Measurements from ENCODE around the gene WIPF2. TPM values are rescaled to one million over a fixed set of nuclear protein-coding genes. Genes with fewer than 3 reads are reported as not detected.

Gene WIPF2
- total RNA-seq, 1 experiment from 2014 or later, result 6.0 TPM

- H3K4me1 ChIP-seq (ENCODE audit: insufficient read depth, low read length), result peaks cover 52% of the 10 kb centered on the region
- peak overlapping the region; percentile 53 for H3K4me3 ChIP-seq (ENCODE audit: low read length)
- peak overlapping the region; percentile 77 for H3K4me2 ChIP-seq (ENCODE audit: low read length)
- no peaks in the 10 kb centered on the region for H3K27me3 ChIP-seq (ENCODE audit: low read length)
- ChIA-PET CTCF (no interaction called here), POLR2A (ENCODE audit: unreplicated experiment) (interaction anchor here (0.6 kb wide), 1 partner anchor 37 kb away, joined by 3 read pairs; no protein-coding TSS in a partner anchor)
- intact Hi-C loops (cut with micrococcal nuclease), result no loop called here
- no TSS peak for BruUV-seq (replicated peaks)
- H3K27ac ChIP-seq (ENCODE audit: low read length), result peak overlapping the region; percentile 84; the same call in 1 of the 2 replicates
- H4K20me1 ChIP-seq (ENCODE audit: low read length), result peaks cover 10% of the 10 kb centered on the region; the same call in 1 of the 2 replicates
- no peak for ATAC-seq
- H3F3A ChIP-seq (ENCODE audit: low read length, unreplicated experiment), result no peaks in the 10 kb centered on the region
- TF ChIP-seq EZH2 (IDR thresholded peaks at IDR 0.05; ENCODE audit: low read length, unreplicated experiment) (no peak), EZH2phosphoT487 (IDR thresholded peaks at IDR 0.05; ENCODE audit: borderline replicate concordance, low read length) (no peak), CTCF (conservative IDR thresholded peaks at IDR 0.05; ENCODE audit: low read depth, low read length) (no peak)
- H3K36me3 ChIP-seq (ENCODE audit: low read depth, low read length), result no peaks in the 10 kb centered on the region
- H3K9me3 ChIP-seq (ENCODE audit: low read length), result no peaks in the 10 kb centered on the region
- H3K9ac ChIP-seq (ENCODE audit: low read length), result peak overlapping the region; percentile 62
- no peak for DNase-seq
- no peak overlapping the region for H2AFZ ChIP-seq (ENCODE audit: low read length)
- peaks cover 86% of the 10 kb centered on the region for H3K79me2 ChIP-seq (ENCODE audit: low read length)
- no peaks in the 10 kb centered on the region for H3K9me2 ChIP-seq (replicated peaks; ENCODE audit: low read length)
These were observed 102.4 kb downstream of the WIPF2 start for GRCh38 chr17:40321524-40321929.

GRCh38 chr17:40321961-40322357 is 102.9 kb downstream of the WIPF2 start:
- H3K4me1 ChIP-seq (ENCODE audit: insufficient read depth, low read length), result peaks cover 49% of the 10 kb centered on the region
- peak overlapping the region; percentile 84 for H3K27ac ChIP-seq (ENCODE audit: low read length)
- H3K27me3 ChIP-seq (ENCODE audit: low read length), result no peaks in the 10 kb centered on the region
- no peaks in the 10 kb centered on the region for H3K9me2 ChIP-seq (replicated peaks; ENCODE audit: low read length)
- H3K79me2 ChIP-seq (ENCODE audit: low read length), result peaks cover 90% of the 10 kb centered on the region
- H3K9ac ChIP-seq (ENCODE audit: low read length), result peak overlapping the region; percentile 62
- no TSS peak for BruUV-seq (replicated peaks)
- TF ChIP-seq EZH2 (IDR thresholded peaks at IDR 0.05; ENCODE audit: low read length, unreplicated experiment) (no peak), EZH2phosphoT487 (IDR thresholded peaks at IDR 0.05; ENCODE audit: borderline replicate concordance, low read length) (no peak), CTCF (conservative IDR thresholded peaks at IDR 0.05; ENCODE audit: low read depth, low read length) (no peak)
- H2AFZ ChIP-seq (ENCODE audit: low read length), result no peak overlapping the region
- ATAC-seq (no peak), DNase-seq (no peak)
- H3K4me3 ChIP-seq (ENCODE audit: low read length), result peak overlapping the region; percentile 53
- H3F3A ChIP-seq (ENCODE audit: low read length, unreplicated experiment), result no peaks in the 10 kb centered on the region
- H3K4me2 ChIP-seq (ENCODE audit: low read length), result peak overlapping the region; percentile 77
- CTCF ChIA-PET, result no interaction called here
- H4K20me1 ChIP-seq (ENCODE audit: low read length), result peaks cover 10% of the 10 kb centered on the region; the same call in 1 of the 2 replicates
- no peaks in the 10 kb centered on the region for H3K36me3 ChIP-seq (ENCODE audit: low read depth, low read length)
- intact Hi-C loops (cut with micrococcal nuclease), result no loop called here
- POLR2A ChIA-PET (ENCODE audit: unreplicated experiment), result interaction anchor here (0.6 kb wide), 1 partner anchor 36 kb away, joined by 3 read pairs; no protein-coding TSS in a partner anchor
- no peaks in the 10 kb centered on the region for H3K9me3 ChIP-seq (ENCODE audit: low read length)
